ENCODE results near the gene SCGN. TPM values are rescaled to one million over a fixed set of nuclear protein-coding genes. Genes with fewer than 3 reads are reported as not detected.

Gene SCGN
- total RNA-seq, 4 donors from 2014 or later: 4.1 to 13.0 (median 9.6) TPM

DNA sequence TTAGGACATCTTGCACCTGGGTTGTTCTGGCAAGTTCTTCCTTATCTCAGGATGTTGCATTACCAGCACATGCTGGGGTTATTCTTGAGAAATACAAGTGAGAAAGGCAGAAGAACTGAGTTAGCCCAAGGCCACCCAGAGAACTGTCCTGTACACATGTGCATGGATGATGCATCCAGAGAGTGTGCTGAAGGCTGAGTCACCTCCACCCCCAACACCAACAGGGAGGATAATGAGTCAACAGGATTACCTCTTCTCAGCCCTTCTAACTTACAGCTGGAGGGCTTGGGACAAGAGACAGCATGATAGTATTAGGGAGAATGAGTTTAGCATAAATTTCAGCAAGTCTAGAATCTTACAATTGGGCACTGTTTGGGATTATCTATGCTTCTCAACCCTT lies 8.5 kb downstream of the SCGN start:
- Histone ChIP-seq H3K9me3 (no peaks in the 10 kb centered on the region), H3K4me1 (no peaks in the 10 kb centered on the region), H3K27ac (no peak overlapping the region), H3K27me3 (no peaks in the 10 kb centered on the region), H3K4me3 (no peak overlapping the region), H3K36me3 (no peaks in the 10 kb centered on the region)
- DNase-seq: no peak
- TF ChIP-seq POLR2A (IDR thresholded peaks at IDR 0.05): no peak
- TF ChIP-seq, protein P1, sequence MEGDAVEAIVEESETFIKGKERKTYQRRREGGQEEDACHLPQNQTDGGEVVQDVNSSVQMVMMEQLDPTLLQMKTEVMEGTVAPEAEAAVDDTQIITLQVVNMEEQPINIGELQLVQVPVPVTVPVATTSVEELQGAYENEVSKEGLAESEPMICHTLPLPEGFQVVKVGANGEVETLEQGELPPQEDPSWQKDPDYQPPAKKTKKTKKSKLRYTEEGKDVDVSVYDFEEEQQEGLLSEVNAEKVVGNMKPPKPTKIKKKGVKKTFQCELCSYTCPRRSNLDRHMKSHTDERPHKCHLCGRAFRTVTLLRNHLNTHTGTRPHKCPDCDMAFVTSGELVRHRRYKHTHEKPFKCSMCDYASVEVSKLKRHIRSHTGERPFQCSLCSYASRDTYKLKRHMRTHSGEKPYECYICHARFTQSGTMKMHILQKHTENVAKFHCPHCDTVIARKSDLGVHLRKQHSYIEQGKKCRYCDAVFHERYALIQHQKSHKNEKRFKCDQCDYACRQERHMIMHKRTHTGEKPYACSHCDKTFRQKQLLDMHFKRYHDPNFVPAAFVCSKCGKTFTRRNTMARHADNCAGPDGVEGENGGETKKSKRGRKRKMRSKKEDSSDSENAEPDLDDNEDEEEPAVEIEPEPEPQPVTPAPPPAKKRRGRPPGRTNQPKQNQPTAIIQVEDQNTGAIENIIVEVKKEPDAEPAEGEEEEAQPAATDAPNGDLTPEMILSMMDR (IDR thresholded peaks at IDR 0.05): no peak

DNA sequence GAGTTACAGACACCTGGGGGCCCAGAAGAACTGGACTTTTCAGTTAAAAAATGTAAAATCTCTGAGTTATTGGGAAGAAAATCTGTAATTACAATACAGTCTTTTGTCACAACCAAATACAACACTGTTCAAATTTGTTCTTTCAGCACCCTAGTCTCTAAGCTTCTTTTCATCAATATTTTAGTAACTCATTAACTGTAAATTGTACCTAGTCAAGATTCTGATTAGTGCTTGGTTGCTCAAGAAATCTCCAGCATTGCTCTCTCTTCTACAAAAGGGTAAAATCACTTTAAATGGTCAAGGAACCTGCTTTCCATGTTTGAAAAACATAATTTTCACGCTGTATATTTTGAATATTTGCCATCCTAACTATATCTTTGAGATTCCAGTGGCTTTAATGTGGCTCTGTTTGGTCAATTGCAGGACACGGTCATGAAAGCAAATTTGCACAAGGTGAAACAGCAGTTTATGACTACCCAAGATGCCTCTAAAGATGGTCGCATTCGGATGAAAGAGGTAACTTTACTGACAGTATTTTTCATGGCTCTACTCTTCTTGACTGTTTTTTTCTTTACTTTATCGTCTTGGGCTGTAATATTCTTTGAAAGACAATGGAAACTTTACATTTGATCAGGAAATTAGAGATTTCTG lies 9.2 kb downstream of the SCGN start:
- Histone ChIP-seq H3K9me3 (no peaks in the 10 kb centered on the region), H3K27ac (no peak overlapping the region), H3K4me3 (no peak overlapping the region), H3K4me1 (no peaks in the 10 kb centered on the region), H3K27me3 (no peaks in the 10 kb centered on the region), H3K36me3 (no peaks in the 10 kb centered on the region)
- no peak for DNase-seq
- TF ChIP-seq POLR2A (IDR thresholded peaks at IDR 0.05): no peak
- TF ChIP-seq, protein P1 (IDR thresholded peaks at IDR 0.05): no peak

- no peak for DNase-seq
- Histone ChIP-seq H3K36me3 (no peaks in the 10 kb centered on the region), H3K4me1 (no peaks in the 10 kb centered on the region), H3K27me3 (no peaks in the 10 kb centered on the region), H3K9me3 (no peaks in the 10 kb centered on the region), H3K4me3 (no peak overlapping the region), H3K27ac (no peak overlapping the region)
- TF ChIP-seq, protein P1 (IDR thresholded peaks at IDR 0.05): no peak
- no peak for TF ChIP-seq POLR2A (IDR thresholded peaks at IDR 0.05)
Measured at GRCh38 chr6:25665455-25665854, 13.4 kb downstream of the SCGN start.

GRCh38 chr6:25669413-25669812 lies 17.4 kb downstream of the SCGN start:
- TF ChIP-seq POLR2A (IDR thresholded peaks at IDR 0.05): no peak
- TF ChIP-seq, protein P1 (IDR thresholded peaks at IDR 0.05): no peak
- Histone ChIP-seq H3K4me1 (no peaks in the 10 kb centered on the region), H3K4me3 (no peak overlapping the region), H3K36me3 (no peaks in the 10 kb centered on the region), H3K27ac (no peak overlapping the region), H3K27me3 (no peaks in the 10 kb centered on the region), H3K9me3 (no peaks in the 10 kb centered on the region)
- no peak for DNase-seq

DNA sequence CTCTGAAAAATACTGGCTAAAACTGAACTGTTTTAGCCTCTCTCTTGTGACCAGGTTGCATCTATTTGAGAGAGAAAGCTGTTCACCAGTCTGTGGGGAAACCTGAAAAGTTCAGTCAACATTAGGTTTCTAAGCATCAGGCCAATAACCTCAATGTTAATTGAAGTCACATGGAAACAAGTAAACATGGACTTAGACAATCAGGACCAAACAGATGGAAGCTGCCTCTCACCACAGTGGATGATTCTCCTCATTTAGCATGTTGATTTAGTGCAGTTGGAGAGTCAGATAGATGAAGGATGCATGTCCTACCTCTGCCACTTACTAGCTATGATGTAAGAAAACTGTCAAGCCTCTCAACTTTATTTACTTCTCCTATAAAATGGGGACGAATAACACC lies 18.2 kb downstream of the SCGN start:
- H3K27ac ChIP-seq: no peak overlapping the region
- no peak for DNase-seq
- no peaks in the 10 kb centered on the region for H3K27me3 ChIP-seq

More for the DNA sequence above, 18.2 kb downstream of the SCGN start:
- Histone ChIP-seq H3K36me3 (no peaks in the 10 kb centered on the region), H3K4me3 (no peak overlapping the region), H3K4me1 (no peaks in the 10 kb centered on the region), H3K9me3 (no peaks in the 10 kb centered on the region)
- TF ChIP-seq, protein P1 (IDR thresholded peaks at IDR 0.05): no peak
- TF ChIP-seq POLR2A (IDR thresholded peaks at IDR 0.05): no peak
